GM12875 (cell line): ENCODE results near the gene A4GNT.
"Not testable (repeated sequence)": the region's sequence is repeated elsewhere in the genome, so short reads cannot be mapped to it uniquely, and the experiment has no call there.

ENCODE experiments used
- H3K4me3 ChIP-seq: one replicate; pipeline ENCODE4 v1.5.1; 2011; ENCODE audit warnings: low read depth, low read length, control low read depth
- TF ChIP-seq, protein P1 (sequence below): IDR thresholded peaks from 2 replicates; pipeline ENCODE4 v1.5.1; 2011; ENCODE audit warnings: low read depth, mild to moderate bottlenecking, control low read depth, inconsistent platforms, low read length, moderate library complexity, borderline replicate concordance; ENCODE audit not compliant: insufficient read depth

A4GNT gene

DNA sequence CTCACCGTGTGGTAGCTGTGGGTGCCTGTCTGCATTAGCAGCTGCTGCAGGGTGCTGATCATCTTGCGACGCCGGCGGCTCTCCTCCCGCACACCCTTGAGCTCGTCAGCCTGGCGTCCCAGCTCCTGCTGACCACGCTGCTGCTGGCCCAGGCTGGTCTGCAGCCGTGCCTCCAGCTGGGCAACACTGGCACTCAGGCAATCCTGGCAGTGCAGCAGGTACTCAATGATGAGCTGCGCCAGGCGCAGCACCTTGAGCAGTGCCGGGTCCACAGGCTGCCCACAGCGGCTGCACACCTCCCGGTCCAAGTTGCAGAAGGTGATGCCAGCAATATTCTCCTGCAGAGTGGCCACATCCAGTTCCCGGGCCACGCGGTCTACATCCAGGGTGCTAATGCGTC lies 28.7 kb downstream of the A4GNT start:
- H3K4me3 ChIP-seq = no peak overlapping the region
- TF ChIP-seq, protein P1, sequence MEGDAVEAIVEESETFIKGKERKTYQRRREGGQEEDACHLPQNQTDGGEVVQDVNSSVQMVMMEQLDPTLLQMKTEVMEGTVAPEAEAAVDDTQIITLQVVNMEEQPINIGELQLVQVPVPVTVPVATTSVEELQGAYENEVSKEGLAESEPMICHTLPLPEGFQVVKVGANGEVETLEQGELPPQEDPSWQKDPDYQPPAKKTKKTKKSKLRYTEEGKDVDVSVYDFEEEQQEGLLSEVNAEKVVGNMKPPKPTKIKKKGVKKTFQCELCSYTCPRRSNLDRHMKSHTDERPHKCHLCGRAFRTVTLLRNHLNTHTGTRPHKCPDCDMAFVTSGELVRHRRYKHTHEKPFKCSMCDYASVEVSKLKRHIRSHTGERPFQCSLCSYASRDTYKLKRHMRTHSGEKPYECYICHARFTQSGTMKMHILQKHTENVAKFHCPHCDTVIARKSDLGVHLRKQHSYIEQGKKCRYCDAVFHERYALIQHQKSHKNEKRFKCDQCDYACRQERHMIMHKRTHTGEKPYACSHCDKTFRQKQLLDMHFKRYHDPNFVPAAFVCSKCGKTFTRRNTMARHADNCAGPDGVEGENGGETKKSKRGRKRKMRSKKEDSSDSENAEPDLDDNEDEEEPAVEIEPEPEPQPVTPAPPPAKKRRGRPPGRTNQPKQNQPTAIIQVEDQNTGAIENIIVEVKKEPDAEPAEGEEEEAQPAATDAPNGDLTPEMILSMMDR = no peak

DNA sequence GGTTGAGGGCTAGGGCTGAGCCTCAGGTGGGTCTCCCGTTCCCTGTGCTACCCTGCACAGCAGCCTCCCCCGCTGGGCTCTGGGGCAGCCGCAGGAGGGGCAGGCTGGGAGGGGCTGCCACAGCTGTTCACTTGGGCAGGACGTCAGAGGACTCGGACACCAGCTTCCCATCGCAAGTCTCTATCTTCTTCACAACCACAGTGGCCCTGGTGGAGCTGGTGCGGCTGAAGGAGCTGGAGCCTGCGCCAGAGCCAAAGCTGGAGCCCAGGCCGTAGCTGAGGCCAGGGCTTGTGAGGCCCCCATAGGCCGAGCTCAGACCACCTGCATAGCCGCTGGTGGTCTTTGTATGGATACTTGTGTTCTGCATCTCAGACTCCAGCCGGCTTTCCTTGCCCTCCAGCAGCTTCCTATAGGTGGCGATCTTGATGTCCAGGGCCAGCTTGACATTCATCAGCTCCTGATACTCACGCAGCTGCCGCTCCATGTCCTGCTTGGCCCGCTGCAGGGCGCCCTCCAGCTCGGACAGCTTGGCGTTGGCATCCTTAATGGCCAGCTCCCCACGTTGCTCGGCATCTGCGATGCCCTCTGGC lies 30.7 kb downstream of the A4GNT start:
- not testable (repeated sequence) for H3K4me3 ChIP-seq

DNA sequence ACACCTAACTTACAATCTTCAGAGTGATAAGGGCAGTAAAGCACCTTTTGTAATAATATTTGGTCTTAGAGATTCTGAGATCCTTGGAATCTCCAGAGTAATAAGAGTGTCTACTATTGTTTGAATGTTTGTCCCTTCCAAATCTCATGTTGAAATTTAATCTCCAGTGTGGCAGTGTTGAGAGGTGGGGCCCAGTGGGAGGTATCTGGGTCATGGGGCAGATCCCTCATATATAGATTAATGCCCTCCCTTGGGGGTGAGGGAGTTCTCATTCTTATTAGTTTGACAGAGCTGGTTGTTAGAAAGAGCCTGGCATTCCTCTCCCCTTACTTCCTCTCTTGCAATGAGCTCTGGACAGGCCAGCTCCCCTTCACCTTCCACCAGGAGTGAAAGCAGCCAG lies 32.8 kb downstream of the A4GNT start:
- TF ChIP-seq, protein P1 = no peak
- H3K4me3 ChIP-seq = no peak overlapping the region

DNA sequence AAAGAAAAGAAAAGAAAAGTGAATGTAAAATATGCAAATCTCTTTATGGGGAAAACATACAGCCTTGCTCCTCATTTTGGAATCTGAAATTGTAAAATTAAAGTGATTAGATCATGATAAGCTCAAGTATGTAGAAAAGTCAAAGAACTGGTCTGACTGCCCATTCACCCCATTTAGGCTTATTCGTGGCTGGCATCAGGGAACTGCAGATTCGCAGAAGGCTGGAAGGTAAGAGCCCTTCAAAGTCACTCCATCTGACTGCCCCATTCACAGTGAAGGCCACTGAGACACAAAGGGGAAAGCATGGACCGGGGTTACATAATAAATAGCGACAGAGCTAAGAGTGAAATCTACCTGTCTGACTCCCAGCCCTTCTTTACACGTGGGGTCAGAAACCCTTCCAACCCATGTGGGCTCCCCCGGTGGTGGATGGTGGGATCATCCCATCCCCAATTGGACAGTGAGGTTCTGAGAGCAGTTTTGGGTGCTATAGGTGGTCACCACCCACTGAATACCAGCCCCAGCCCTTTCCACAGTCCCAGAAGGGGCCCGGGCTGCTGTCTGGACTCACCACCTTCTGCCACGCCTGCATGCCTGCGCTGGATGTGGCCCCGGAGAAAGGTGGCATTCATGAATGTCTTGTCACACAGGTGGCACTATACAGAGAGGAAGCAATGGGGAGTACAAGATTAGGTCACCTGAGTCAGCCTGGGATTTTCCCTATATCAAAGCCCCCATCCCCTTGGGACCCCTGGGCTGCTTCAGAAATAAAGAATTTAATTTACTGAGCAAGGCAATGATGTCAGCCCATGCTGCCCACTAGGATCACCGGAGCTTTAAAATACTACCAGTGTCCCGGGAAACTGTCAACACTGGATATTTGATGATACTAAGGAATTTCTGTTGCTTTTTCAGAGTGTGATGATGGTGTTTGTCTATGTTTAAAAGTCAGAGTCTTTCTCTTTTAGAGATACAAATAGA lies 34.7 kb downstream of the A4GNT start:
- TF ChIP-seq, protein P1 = peak; percentile 73
- H3K4me3 ChIP-seq = no peak overlapping the region

DNA sequence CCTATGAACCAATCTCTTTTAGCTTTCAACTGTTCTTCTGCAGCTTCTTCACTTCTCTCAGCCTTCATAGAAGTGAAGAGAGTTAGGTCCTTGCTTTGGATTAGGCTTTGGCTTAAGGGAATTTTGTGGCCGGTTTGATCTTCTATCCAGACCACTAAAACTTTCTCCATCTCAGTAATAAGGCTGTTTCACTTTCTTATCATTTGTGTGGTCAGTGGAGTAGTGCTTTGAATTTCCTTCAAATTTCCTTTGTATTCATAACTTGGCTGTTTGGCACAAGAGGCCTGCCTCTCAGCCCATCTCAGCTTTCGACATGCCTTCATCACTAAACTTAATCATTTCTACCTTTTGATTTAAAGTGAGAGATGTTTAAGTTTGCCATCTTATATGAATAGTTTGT lies 38.5 kb downstream of the A4GNT start:
- TF ChIP-seq, protein P1 = no peak
- no peak overlapping the region for H3K4me3 ChIP-seq

DNA sequence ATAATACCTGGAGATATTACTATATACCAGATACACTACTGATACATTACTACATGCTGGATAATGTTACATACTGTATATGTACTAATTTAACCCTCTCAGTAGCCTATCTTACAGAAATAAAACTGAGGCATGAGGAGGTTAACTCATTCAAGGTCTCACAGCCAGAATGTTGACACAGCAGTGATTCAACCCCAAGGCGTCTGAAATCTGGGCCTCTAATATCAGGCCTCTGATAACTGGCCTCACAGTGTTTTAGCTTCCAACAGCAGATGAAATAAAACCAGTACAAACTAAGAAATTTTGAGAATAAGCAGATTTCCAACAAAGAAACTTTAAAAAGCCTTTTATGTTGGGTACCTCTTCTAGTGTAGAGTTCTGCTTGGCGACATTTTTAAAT lies 40.2 kb downstream of the A4GNT start:
- no peak overlapping the region for H3K4me3 ChIP-seq
- TF ChIP-seq, protein P1 = no peak

DNA sequence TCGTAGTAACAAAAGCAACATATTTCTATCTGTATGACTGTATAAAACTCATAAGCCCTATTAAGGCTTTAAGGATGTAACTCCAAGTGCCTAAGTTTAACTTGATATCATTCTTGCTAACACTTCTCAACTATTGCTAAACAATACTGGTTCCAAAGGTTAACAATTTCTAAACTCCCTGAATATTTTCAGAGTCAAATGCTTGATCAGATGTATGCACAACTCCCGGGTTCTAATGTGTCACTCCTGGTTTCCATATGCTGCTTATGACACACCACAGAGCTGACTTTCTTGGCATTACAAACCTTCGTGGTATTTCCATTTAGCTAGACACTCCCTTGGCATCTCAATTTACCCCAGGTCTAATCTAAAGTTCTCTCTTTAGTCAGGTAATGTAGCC lies 43.1 kb downstream of the A4GNT start:
- TF ChIP-seq, protein P1 = no peak
- H3K4me3 ChIP-seq = no peak overlapping the region

DNA sequence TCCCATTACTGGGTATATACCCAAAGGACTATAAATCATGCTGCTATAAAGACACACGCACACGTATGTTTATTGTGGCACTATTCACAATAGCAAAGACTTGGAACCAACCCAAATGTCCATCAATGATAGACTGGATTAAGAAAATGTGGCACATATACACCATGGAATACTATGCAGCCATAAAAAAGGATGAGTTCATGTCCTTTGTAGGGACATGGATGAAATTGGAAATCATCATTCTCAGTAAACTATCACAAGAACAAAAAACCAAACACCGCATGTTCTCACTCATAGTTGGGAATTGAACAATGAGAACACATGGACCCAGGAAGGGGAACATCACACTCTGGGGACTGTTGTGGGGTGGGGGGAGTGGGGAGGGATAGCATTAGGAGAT lies 46.4 kb downstream of the A4GNT start:
- H3K4me3 ChIP-seq = not testable (repeated sequence)
